ENCODE results near the gene HEPHL1.

Gene HEPHL1

GRCh38 chr11:94058630-94059029 is 37.5 kb downstream of the HEPHL1 start:
- Histone ChIP-seq H3K27me3 (ENCODE audit: insufficient read depth, low read depth, severe bottlenecking) (no peaks in the 10 kb centered on the region), H3K36me3 (no peaks in the 10 kb centered on the region), H3K4me3 (ENCODE audit: low read depth, low read length) (no peak overlapping the region), H3K9me3 (ENCODE audit: severe bottlenecking) (no peaks in the 10 kb centered on the region), H3K27ac (no peak overlapping the region)
- TF ChIP-seq CTCF (IDR thresholded peaks at IDR 0.05; ENCODE audit: low read depth, low read length) = no peak
- no peak for DNase-seq

- TF ChIP-seq CTCF (IDR thresholded peaks at IDR 0.05; ENCODE audit: low read depth, low read length) = no peak
- Histone ChIP-seq H3K36me3 (no peaks in the 10 kb centered on the region), H3K4me3 (ENCODE audit: low read depth, low read length) (no peak overlapping the region)
Measured at GRCh38 chr11:94059065-94059464, 37.9 kb downstream of the HEPHL1 start.

GRCh38 chr11:94060401-94060800 is 39.2 kb downstream of the HEPHL1 start:
- no peak for TF ChIP-seq CTCF (IDR thresholded peaks at IDR 0.05; ENCODE audit: low read depth, low read length)
- Histone ChIP-seq H3K27me3 (ENCODE audit: insufficient read depth, low read depth, severe bottlenecking) (no peaks in the 10 kb centered on the region), H3K4me3 (ENCODE audit: low read depth, low read length) (no peak overlapping the region), H3K9me3 (ENCODE audit: severe bottlenecking) (no peaks in the 10 kb centered on the region), H3K36me3 (no peaks in the 10 kb centered on the region), H3K27ac (no peak overlapping the region)
- no peak for DNase-seq

More at GRCh38 chr11:94059065-94059464, 37.9 kb downstream of the HEPHL1 start:
- Histone ChIP-seq H3K27me3 (ENCODE audit: insufficient read depth, low read depth, severe bottlenecking) (no peaks in the 10 kb centered on the region), H3K9me3 (ENCODE audit: severe bottlenecking) (no peaks in the 10 kb centered on the region), H3K27ac (no peak overlapping the region)
- DNase-seq = no peak

GRCh38 chr11:94062360-94062759 is 41.2 kb downstream of the HEPHL1 start:
- Histone ChIP-seq H3K27me3 (ENCODE audit: insufficient read depth, low read depth, severe bottlenecking) (no peaks in the 10 kb centered on the region), H3K27ac (no peak overlapping the region), H3K9me3 (ENCODE audit: severe bottlenecking) (no peaks in the 10 kb centered on the region), H3K4me3 (ENCODE audit: low read depth, low read length) (no peak overlapping the region), H3K36me3 (no peaks in the 10 kb centered on the region)
- no peak for DNase-seq
- no peak for TF ChIP-seq CTCF (IDR thresholded peaks at IDR 0.05; ENCODE audit: low read depth, low read length)

- TF ChIP-seq CTCF (IDR thresholded peaks at IDR 0.05; ENCODE audit: low read depth, low read length) = no peak
- no peaks in the 10 kb centered on the region for H3K36me3 ChIP-seq
- no peak overlapping the region for H3K27ac ChIP-seq
- H3K27me3 ChIP-seq (ENCODE audit: insufficient read depth, low read depth, severe bottlenecking) = no peaks in the 10 kb centered on the region
- H3K4me3 ChIP-seq (ENCODE audit: low read depth, low read length) = no peak overlapping the region
- DNase-seq = no peak
- peaks cover 2% of the 10 kb centered on the region for H3K9me3 ChIP-seq (ENCODE audit: severe bottlenecking)
Measured at GRCh38 chr11:94066901-94067429, 45.8 kb downstream of the HEPHL1 start.

- H3K36me3 ChIP-seq = no peaks in the 10 kb centered on the region
- TF ChIP-seq CTCF (IDR thresholded peaks at IDR 0.05; ENCODE audit: low read depth, low read length) = no peak
Measured at GRCh38 chr11:94068764-94069163, 47.6 kb downstream of the HEPHL1 start.

More at GRCh38 chr11:94068764-94069163, 47.6 kb downstream of the HEPHL1 start:
- DNase-seq = no peak
- Histone ChIP-seq H3K9me3 (ENCODE audit: severe bottlenecking) (peaks cover 2% of the 10 kb centered on the region), H3K27ac (no peak overlapping the region), H3K4me3 (ENCODE audit: low read depth, low read length) (no peak overlapping the region), H3K27me3 (ENCODE audit: insufficient read depth, low read depth, severe bottlenecking) (no peaks in the 10 kb centered on the region)

Measured in WERI-Rb-1 (cell line).